Hippocampal formation (tissue), 2 donors: ENCODE data around the gene LRRC8E.
"Not testable (repeated sequence)": the region's sequence is repeated elsewhere in the genome, so short reads cannot be mapped to it uniquely, and the experiment has no call there.

Experiments used
- DNase-seq, 2 donors: peaks; one replicate each; lab custom pipeline; 2025; lab: John Stamatoyannopoulos, UW

Gene LRRC8E

DNA sequence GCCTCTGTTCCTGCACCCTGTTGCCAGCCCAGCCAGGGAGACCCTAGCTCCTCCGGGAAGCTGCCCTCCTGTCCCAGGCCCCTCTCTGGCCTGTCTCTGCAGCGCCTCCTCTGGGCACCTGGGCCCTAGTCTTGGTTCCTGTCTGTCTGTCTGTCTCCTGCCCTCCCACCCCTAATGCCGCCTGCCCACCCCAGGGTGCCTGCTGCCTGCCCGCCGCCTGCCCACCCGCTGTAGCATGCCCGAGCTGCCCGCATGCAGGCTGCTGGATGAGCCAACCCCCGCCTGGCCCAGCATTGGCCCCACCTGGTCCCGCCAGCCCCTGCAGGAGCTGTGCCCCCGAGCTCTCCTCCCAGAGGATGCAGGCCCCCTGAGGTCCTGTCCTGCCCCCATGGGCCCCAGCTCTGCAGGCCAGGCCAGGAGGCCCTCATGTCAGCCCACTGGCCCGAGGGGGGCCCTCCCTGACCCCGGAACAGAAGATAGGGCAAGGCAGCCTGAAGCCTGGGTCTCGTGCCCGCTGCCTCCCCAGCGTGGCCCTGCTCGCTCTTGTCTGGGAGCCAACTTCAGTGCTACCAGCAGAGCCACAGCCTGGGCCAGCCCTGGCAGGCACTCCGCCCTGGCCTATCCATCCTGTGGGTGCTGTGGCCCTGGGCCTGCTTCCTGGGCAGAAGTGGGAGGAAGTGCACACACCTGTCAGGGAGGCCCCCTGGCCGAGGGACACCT lies 20.6 kb downstream of the LRRC8E start:
- DNase-seq = no peak

DNA sequence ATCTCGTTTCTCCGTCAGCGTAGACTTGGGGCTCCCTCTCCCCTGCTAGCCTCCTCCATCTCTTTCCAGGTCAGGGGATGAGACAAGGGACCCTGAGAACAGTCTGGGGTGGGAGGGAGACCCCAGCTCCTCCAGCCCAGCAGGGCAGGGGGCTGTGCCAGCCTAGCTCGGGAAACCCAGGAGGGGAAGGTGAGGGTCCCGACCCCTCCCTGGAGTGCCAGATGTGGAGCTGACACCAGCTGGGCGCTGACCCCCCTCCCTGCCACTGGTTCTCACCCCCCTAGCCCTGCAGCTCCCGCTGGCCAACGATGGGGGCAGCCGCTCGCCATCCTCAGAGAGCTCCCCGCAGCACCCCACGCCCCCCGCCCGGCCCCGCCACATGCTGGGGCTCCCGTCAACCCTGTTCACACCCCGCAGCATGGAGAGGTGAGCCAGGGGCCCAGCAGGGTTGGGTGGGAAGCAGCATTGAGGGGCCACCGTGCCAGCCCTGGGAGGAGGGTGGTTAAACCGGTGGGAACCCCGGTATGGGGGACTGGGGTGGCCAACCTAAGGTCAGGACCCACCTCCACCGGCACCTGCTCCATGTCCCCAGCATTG lies 21.3 kb downstream of the LRRC8E start:
- DNase-seq = no peak

DNA sequence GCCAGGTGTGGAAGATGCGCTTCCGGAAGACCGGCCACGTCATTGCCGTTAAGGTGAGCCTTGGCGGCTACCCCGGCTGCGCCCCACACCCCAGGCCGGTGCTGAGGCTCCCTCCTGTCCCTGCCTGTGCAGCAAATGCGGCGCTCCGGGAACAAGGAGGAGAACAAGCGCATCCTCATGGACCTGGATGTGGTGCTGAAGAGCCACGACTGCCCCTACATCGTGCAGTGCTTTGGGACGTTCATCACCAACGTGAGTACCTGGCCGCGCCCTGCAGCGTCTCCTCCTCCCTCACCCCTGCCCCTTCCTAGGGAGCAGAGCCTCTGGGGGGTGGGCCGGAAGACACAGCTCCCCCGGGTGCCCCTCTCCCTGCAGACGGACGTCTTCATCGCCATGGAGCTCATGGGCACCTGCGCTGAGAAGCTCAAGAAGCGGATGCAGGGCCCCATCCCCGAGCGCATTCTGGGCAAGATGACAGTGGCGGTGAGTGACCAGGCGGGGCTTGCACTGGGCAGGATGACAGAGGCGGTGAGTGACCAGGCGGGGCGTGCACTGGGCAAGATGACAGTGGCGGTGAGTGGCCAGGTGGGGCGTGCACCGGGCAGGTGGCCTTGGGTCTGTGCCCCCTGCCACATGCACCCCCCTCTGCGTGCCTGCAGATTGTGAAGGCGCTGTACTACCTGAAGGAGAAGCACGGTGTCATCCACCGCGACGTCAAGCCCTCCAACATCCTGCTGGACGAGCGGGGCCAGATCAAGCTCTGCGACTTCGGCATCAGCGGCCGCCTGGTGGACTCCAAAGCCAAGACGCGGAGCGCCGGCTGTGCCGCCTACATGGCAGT lies 22.2 kb downstream of the LRRC8E start:
- DNase-seq = no peak

DNA sequence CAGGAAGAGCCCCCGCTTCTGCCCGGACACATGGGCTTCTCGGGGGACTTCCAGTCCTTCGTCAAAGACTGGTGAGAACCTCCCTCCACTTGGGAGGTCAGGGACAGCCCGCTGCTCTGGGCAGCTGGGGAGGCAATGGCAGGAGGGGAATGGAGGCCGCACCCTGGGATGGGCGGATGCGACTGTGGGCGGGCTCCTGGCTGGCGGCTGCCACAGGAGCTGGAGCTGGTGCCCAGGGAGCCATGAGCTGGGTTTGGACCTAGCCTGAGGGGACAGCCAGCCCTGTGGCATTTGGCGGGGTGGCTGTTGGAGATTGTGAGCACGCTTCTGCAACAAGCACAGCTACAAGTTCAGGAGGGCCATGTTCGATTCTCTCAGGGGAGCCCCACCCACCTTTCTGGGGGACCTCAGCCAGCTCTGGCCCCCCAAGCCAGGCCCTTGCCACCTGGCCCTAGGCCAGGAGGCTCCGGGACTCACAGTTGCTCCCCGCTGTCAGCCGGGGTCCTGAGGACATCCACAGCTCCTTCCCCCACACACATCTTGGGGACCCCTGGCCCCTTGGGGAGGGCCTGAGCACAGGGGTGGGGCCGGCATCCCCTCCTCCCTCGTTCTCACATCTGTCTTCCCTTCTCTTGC lies 23.3 kb downstream of the LRRC8E start:
- no peak for DNase-seq

DNA sequence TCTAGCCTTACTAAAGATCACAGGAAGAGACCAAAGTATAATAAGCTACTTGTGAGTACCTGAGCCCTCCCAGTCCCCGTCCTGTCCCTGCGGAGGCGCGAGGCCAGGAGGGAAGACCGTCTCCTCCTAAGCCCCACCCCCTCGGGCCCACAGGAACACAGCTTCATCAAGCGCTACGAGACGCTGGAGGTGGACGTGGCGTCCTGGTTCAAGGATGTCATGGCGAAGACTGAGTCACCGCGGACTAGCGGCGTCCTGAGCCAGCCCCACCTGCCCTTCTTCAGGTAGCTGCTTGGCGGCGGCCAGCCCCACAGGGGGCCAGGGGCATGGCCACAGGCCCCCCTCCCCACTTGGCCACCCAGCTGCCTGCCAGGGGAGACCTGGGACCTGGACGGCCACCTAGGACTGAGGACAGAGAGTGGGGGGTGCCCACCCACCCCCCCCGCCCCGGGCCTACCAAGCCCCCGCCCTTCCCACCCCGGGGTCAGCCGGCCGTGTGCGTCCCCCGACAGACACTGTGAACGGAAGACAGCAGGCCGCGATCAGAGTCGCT lies 23.9 kb downstream of the LRRC8E start:
- DNase-seq = no peak

DNA sequence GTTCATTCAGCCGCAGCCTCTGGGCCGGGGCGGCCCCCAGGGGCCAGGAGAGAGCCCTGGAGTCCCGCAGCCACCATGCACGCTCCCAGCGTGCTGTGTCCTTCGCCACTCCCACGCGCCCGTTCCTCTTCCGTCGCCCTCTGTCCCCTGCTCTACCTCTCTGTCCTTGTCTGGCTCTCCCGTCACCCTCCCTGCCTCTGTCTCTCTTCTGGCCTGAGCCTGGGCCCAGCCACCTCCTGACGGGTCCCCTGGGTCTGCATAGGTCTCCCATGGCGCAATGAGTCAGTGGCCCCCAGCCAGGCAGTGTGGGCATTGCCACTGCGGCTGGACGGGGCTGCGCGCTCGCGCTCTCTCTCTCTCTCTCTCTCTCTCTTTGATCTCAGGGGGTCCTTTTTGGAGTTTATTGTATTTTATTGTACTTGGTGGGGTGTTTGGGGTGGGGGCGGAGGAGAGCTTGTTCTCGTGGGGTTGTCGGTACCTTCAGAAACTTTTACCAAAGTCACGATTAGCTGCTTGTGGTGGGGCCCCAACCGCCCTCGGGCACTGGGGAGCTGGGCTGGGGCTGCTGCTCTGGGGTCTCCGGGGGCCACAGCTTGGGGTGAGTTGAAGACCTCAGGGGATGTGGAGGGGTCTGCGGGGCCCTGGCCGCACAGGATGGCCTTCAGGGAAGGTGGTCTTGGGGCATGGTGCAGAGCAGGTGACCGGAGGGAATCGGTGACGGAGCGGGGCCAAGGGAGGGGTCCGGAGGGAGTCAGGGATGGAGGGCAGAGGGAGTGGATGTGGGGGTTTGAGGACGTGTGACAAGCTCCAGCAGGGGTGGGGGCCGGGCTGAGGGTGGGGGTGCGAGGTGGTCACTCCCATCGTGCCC lies 24.6 kb downstream of the LRRC8E start:
- DNase-seq = no peak

DNA sequence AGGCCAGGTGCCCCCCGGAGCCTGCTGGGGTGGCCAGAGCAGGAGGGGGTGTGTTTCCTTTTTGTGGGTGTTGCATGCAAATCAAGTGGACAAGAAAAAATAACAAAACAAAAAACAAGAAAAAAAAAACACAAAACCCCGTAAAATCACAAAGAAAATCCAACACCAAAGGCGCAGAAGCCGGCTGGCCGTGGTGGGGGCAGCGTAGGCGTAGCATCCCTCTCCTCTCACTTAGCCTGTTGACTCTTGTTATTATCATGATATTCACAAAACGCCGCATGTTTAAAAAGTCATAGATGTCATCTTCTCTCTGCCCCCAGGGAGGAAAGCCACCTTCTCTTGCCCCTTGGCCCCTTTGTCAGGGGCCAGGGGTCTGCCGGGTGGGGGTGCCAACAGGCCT lies 25.3 kb downstream of the LRRC8E start:
- DNase-seq = no peak

DNA sequence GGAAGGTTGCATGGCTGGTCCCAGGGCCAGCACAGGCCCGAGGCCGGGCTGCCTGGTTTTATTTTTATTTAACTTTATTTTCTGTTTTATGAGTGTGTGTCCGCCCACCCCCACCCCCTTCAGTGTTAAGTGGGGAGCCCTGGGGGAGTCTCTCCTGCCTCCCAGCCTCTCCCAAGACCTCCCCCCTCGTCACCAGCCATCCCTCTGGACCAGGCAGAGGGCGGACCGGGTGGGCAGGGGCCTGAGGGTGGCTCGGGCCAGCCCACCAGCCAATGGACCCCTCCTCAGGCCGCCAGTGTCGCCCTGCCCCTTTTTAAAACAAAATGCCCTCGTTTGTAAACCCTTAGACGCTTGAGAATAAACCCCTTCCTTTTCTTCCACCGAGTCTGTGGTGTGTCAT lies 25.8 kb downstream of the LRRC8E start:
- DNase-seq = no peak

DNA sequence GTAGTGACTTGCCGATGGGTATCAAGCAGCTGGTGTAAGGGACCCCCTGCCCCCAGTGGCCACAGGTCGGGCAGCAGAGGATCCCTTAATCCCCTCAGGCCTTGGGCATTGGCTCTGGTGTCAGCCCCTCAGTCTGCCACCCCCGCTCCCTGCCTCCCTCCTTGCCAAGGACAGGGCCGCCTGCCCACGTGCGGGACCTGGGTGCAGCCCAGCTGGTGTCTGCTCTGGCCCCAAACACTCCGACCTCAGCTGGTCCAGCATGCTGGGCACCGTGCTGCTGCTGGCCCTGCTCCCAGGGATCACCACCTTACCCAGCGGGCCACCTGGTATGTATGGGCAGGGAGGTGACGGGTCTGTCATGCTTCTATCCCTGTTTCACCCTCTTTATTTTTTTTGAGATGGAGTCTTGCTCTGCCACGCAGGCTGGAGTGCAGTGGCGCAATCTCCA lies 26.3 kb downstream of the LRRC8E start, which contains the start of gene TGFBR3L:
Gene TGFBR3L (plus strand): TSS at position 233 of the 448 bp plus-strand sequence.
- no peak for DNase-seq

DNA sequence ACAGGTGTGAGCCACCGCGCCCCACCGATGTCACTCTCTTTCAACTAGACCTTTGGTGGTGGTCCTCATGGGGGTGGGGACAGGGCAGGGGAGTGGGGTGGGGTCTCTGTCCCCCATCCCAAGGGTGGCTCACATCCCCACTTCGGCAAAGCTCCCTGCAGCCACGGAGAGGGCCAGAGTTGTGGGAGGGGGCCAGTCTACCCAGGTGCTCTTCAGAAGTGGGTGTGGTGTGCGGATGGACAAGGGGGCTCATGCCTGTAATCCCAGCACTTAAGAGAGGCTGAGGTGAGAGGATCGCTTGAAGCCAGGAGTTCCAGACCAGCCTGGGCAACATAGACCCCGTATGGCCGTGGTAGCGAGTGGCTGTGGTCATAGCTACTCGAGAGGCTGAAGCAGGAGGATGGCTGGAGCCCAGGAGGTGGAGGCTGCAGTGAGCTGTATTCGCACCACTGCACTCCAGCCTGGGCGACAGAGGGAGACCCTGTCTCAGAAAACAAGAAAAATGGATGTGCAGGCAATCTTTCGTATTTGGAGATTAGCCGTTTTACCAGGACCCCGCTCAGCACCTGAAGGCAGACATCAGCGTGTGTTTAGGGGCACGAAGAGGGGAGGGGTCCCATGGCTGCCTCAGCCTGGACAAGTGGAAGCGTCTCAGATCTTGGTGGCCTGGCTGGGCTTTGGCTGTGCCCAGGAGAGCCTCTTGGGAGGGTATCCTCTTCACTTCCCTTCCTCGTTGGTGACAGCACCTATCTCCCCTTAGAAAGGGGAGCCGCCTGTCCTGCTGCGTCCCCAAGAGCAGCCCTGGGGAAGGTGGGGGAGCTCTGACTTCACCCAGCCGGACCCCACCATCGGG lies 27.2 kb downstream of the LRRC8E start:
- DNase-seq = no peak

DNA sequence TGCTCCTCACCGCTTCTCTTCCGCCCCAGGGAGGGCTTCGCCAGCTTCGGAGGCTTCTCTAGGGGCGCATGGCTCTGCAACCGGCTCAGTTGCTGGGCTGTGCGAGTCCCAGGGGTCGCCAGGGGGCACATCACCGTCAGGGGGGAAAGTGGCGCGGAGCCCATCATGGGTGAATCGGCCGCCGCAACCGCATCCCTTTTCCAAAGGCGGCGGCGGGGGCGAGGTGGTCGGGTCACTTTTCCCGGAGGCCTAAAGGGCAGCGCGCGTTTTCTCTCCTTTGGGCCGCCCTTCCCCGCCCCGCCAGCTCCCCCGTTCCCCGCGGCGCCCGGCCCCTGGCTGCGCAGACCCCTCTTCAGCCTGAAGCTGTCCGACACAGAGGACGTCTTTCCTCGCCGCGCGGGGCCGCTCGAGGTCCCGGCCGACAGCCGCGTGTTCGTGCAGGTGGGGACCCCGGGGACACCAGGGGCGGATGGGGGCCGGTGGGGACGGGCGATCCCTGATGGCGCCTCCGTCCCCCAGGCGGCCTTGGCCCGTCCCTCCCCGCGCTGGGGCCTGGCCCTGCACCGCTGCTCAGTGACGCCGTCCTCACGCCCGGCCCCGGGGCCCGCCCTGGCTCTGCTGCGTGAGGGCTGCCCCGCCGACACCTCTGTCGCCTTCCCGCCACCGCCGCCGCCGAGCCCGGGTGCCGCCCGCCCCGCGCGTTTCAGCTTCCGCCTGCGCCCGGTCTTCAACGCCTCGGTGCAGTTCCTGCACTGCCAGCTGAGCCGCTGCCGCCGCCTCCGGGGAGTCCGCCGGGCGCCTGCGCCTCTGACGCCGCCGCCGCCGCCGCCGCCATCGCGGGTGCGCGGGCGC lies 28.0 kb downstream of the LRRC8E start:
- no peak for DNase-seq

DNA sequence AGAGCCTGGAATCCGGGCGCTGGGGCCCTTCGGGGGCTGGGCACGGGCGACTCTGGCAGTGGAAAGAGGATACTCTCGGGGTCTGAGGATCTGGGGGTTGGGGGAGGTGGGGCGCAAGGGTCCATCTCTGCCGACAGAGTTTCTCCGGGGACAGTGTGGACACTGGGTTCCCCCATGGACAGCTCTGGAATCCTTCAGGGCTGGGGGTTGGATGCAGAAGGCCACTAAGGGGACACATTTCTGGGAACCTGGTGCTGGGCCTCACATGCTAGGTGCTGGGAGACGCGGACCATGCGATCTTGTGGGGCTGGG lies 28.6 kb downstream of the LRRC8E start:
- DNase-seq = no peak

DNA sequence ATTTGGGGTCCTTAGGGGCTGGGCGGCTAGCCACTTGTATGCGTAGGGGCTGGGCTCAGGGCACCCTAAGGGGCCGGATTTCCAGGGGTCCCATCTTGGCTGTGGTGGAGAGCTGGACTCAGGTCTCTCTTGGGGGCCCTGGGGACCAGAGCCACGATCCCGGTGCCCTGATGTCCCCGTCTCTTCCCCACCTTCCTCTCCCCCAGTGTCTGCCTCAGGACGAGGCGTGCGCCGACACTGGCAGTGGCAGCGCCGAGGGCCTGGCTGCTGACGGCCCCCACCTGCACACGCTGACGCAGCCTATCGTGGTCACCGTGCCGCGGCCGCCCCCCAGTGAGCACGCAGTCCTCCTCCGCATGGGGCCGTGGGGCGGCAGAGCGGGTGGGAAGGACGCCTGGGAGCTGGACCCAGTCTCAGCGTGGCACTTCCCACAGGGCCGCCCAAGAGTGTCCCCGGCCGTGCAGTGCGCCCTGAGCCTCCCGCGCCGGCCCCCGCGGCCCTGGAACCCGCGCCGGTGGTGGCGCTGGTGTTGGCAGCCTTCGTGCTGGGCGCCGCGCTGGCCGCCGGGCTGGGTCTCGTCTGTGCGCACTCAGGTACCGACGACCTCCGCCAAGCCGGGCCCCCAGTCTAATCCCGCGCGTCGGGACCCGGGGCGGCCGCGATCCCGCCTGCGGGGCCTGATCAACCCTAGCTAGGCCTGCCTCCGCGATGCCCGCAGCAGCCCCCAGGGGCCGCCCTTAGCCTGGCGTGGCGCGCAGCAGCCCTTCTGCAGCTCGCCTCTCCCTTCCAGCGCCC lies 29.2 kb downstream of the LRRC8E start:
- no peak for DNase-seq

DNA sequence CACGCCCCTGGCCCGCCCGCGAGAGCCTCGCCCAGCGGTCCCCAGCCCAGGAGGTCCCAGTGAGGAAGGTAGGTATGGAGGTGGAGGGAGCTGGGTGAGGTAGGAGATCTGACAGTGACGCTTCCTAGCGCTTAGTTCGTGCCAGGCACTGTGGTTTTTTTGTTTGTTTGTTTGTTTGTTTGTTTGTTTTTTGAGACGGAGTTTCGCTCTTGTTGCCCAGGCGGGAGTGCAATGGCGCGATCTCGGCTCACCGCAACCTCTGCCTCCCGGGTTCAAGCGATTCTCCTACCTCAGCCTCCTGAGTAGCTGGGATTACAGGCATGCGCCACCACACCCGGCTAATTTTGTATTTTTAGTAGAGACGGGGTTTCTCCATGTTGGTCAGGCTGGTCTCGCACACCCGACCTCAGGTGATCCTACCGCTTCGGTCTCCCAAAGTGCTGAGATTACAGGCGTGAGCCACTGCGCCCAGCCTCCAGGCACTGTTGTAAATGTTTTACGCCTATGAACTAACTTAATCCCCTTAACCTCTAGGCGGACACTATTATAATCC lies 29.8 kb downstream of the LRRC8E start:
- DNase-seq = not testable (repeated sequence)

DNA sequence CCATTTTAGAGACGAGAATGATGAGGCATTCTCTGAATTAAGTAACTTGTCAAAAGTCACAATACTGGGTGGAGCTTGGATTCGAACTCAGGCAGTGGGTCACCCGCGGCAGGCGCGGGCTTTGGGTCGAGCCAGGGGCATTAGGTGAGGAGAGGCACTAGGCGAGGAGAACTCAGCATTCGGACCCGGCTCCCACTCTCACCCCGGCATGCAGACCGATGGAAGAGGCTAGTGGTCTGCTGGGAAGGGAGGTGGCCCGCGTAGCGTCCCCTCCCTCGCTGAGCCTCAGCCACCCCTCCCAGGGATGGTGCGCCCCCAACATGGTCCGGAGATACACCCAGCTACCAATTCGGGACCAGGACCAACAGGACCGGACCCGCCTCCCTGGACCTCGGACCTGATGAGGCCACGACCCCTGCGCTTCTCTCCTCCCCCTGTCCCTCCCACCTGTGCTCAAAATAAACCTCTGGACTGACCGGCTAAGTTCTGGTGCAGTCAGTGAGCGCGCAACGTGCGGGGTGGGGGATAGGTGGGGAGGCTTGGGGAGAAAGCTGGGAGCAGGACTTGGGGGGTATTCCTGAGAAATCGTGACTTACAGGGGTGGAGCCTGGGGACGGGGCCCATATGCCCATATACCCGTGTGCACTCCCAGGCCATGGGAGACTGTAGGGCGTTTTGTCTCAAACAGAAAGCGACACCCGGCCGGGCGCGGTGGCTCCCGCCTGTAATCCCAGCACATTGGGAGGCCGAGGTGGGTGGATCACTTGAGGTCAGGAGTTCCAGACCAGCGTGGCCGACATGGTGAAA lies 30.5 kb downstream of the LRRC8E start:
- no peak for DNase-seq

DNA sequence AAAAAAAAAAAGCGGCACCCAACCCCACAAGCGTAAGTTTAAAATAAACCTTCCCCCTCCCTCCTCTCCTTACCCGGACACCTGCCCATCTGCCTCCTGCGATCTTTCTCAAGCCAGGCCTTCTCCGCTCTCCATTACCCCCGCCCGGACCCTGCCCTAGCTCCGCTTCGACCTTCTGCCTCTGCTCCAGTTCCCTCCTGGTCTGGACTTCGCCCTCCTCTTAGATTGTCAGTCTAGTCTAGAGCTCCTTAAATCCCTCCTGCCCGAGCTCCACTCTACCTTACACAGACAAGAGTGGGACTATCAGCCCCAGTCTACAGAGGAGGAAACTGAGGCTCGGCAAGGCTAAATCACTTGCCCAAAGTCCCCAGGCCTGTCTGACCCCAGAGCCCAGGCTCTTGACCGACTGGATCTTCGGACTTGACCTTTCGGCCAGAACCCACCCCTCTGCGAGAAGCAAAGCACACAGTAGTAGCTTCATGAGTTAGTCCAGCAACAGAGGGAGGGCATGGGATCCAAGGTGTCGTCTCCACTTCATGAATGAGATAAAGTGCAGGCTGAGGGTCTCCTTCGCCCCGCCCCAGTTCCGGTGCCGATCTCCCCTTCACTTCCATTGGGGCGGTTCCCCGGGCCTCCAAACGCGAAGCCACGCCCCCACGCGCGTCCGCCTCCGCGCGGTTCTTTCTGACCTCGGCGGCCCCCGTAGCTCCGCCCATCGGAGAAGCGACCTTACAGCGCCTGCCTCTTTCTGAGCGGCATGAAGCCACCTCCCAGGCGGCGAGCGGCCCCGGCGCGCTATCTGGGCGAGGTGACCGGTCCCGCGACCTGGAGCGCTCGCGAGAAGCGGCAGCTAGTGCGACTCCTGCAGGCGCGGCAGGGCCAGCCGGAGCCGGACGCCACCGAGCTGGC lies 31.6 kb downstream of the LRRC8E start, which contains the start of gene SNAPC2:
Gene SNAPC2 (plus strand): TSS at position 729 of the 909 bp plus-strand sequence. CDS start 29 bp downstream, at position 758.
- DNase-seq = peak; percentile 72 to 92
